Stimulated activated CD4-positive, alpha-beta T cell treated with anti-CD3 and anti-CD28 coated beads, Interleukin-12 subunit alpha, Interleukin-12 subunit beta, amount 100 ng/mL, for 4 hours (primary cell): Measurements from ENCODE around the gene JSRP1.

Experiments
- DNase-seq: peaks from one replicate; pipeline ENCODE4 v3.0.0-alpha.2; 2020

Gene JSRP1

DNA sequence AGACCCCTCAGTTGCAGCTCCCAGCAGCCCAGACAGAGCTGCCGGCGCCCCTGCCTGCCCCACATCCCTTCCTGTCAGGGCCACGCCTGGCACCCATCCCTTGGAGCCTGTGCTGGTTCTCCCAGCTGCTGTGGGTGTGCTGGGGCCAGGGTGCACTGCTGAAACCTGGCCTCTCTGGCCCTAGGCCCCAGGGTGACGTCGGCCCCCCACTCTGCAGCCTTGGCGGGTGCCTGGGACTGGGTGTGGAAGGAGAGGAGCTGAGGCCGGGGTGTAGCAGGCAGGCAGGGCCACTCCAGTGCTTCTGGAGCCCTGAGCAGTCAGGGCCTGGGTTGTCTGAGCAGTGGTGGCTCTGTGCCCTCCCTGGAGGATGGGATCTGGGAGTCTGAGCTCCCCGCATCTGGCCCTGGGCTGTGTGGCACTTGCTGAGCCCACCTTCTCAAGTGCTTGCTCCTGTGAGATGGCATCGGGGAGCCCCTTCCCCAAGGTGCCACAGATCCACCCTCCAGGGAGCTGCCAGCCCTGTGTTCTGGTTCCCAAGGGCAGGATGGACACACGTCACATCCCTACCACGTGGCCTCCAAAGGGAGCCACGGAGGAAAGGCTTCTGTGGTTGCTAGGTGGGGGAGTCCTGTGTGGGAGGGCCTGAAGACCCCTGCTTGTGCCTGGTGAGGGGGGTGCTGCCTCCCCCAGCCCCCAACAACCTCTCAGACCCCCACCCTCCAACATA, 25.2 kb downstream of the JSRP1 start:
- no peak for DNase-seq

DNA sequence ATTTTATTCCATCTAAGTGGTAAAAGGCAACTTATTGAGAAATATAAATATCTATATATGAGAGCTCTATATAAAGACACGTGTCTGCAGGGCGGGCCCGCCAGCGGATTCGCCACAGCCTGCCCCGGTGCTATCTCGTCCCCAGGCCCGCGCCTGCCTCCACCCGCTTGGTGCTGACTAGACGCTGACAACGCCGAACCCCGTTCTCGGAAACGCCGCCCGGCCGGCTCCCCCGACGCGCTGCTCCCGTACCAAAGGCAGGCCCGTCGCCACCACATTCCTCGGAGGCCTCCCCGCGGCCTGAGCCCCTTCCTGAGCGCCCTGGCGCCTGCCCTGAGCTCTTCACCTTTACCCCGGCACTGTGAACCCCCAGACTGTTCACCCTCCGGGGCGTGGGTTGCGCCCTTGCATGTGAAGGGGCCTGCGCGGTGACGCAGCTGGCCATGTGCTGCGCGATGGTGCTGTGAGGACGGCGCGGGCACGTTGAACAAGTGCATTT, 26.1 kb downstream of the JSRP1 start:
- no peak for DNase-seq

DNA sequence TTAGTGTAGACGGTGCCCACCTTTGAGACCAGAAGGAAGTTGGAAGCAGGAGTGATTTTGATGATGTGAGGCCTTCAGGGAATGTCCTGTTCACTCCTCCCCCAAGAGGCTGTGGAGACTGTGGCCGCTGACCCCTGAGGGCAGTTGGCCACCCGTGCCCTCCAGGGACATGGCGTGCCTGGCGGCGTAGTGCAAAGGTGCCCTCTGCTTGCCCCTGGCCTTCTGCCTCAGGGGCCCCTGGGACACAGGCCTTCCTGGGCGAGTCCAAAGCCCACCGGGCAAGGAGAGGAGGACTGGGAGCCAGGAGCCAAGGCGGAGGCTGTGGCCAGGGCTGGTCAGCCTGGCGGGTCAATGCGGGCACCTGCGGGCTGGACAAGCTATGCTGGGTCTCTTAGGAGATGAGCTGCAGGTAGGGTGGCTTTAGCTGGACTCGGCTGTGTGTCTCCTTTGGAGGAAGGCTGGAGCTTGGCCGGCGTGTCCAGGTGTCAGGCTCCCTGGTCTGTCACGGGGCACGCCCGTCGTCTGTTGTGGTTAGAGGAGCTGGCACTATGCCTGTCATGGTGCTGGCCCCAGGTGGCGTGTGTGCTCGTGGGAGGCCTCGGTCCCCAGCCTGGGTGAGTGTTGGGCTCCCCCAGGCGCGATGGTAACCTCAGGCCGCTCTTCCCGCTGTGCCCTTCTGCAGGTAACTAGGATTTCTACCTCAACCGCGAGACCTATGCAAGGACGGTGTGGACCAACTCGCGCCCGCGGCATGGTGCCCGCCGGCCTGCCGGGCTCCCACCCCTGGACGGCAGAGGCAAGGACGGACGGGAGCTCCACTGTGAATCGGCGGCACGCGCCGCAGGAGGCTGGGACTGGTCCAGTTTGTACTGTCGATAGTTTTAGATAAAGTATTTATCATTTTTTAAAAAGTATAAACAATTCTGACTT, 26.8 kb downstream of the JSRP1 start:
- no peak for DNase-seq

DNA sequence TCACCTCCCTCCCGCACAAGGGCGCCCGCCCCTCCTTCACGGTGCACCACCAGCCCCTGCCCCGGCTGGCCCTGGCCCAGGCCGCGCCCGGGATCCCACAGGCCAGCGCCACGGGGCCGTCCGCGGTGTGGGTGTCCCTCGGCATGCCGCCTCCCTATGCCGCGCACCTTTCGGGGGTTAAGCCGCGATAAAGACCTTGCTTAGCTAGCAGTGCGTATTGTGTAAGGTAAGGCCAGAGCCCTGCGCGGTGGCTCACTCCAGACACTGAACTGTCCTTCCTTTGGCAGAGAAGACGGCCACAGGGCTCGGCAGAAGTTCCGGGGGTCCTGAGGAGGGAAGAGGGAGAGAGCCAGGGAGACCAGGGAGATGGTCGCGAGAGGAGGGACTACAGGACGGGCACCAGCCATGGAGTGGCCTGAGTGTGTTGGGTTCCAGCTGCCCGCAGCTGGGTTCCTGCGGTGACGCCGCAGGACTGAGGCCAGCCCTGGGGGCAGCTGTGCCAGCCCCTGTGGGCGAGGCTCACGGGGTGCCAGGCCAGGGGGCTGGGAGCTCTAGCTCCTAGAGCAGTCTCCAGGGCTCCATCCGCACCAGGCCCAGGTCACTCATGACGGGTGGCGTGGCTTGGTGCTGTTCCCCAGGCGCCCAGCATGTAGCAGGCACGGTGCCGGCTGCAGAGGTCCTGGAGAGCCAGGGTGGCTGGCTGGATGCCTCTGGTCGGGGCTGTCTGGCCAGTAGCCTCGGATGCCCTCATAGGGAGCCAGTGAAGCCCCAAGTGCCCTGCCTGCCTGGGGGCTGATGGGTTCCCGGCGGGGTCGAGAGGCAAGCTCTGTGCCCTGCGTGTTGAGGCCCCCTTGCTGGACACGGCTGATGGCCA, 27.8 kb downstream of the JSRP1 start:
- no peak for DNase-seq

DNA sequence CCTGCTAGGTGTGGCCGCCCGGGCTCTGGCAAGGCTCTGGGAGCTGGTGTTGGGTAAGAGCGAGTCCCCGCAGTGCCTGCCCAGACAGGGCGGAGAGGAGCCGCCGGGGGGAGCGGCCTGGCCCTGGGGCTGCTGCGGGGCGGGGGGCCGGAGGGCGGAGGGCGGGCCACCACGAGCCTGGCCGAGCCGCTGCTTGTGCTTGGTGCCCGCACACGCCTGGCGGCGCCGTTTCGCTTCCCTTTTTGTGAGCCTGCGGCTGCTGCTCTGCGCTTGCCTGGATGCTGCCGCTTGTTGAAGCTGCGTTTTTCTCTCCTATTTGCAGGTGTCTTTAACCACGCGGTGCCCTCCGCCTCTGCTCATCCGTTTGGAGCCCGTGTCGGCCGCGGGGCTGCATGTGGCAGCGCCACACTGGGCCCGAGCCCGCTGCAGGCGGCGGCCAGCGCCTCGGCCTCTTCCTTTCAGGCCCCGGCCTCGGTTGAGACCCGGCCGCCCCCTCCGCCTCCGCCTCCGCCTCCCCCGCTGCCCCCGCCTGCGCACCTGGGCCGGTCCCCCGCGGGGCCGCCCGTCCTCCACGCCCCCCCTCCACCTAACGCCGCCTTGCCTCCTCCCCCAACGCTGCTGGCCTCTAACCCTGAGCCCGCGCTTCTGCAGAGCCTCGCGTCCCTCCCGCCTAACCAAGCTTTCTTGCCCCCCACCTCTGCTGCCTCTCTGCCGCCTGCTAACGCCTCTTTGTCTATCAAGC, 28.6 kb downstream of the JSRP1 start:
- no peak for DNase-seq

DNA sequence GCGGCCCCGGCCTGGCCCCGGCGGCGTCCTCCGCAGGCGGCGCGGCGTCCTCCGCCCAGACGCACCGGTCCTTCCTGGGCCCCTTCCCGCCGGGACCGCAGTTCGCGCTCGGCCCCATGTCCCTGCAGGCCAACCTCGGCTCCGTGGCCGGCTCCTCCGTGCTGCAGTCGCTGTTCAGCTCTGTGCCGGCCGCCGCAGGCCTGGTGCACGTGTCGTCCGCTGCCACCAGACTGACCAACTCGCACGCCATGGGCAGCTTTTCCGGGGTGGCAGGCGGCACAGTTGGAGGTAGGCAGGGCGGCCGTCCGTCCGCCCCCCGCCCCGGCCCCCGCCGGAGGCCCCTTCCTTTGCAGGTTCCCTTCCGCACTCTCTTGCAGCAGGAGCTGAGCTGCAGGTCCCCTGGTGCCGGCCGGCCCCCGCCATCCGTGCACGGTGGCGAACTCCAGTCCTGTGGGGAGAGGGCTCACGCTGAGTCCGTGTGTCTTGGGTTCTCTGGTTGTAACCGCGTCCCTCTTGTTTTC, 29.3 kb downstream of the JSRP1 start:
- DNase-seq, result no peak

DNA sequence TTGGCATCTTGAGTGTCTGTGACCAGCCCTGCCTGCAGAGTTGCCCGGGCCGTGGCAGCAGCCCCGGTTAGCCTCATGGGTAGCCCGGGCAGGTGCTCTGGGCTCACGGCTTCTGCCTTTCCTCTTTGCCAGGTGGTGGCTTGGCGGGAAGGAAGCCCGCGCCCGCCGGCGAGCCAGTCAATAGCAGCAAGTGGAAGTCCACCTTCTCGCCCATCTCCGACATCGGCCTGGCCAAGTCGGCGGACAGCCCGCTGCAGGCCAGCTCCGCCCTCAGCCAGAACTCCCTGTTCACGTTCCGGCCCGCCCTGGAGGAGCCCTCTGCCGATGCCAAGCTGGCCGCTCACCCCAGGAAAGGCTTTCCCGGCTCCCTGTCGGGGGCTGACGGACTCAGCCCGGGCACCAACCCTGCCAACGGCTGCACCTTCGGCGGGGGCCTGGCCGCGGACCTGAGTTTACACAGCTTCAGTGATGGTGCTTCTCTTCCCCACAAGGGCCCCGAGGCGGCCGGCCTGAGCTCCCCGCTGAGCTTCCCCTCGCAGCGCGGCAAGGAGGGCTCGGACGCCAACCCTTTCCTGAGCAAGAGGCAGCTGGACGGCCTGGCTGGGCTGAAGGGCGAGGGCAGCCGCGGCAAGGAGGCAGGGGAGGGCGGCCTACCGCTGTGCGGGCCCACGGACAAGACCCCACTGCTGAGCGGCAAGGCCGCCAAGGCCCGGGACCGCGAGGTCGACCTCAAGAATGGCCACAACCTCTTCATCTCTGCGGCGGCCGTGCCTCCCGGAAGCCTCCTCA, 30.0 kb downstream of the JSRP1 start:
- no peak for DNase-seq

DNA sequence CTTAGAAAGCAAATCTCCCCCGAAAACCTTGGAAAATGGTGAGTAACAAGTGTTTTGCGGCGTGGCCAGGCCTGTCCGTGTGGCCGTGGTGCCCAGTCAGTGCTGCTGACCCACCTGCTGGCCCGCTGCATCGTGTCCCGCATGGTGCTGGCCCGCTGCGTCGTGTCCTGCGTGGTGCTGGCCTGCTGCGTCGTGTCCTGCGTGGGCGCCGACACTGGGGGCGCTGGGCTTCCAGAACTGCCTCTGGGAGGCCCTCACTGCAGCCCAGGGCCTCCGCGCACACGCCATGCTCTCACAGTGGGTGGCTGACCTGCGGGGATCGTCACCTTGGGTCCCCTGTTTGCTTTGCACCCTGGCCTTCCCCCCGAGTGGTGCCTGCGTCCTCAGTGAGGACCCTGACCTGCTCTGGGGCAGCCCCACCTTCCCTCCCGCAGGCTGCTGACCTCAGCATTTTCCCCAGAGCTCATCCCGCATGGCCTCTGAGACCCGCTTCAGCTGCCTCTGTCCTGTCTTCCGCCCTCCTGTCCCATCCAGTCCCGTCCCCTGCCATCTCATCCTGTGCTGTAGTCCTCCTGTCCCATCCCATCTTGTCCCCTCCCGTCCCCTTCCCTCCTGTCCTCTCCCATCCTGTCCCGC, 30.7 kb downstream of the JSRP1 start:
- no peak for DNase-seq

DNA sequence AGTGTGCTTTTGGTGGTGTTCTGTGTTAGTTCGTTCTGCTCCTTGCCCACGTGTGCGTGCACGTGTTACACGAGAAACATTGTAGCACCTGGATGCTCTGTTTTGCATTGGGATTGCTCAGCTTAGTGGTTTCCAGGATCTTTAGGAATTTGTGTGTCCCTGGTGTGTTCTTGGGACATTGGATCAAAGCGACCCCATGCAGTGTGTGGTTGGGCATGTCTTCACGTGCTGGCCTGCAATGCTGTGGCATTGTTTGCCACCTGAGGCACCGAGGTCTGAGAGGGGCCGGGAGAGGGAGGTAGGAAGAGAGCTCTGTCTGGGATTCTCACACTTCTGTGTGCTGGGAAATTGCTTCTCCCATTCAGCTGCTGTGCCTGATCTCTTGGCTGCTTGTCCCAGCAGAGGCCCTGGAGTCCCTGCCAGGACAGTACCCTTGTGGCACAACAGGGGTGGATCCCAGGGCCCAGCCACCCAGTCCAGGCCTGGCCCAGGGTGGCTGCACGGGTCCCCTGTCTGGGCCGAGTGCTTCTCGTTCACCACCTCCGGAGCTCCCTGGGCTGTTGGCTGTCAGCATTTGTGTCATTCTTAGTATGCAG, 31.4 kb downstream of the JSRP1 start:
- no peak for DNase-seq

DNA sequence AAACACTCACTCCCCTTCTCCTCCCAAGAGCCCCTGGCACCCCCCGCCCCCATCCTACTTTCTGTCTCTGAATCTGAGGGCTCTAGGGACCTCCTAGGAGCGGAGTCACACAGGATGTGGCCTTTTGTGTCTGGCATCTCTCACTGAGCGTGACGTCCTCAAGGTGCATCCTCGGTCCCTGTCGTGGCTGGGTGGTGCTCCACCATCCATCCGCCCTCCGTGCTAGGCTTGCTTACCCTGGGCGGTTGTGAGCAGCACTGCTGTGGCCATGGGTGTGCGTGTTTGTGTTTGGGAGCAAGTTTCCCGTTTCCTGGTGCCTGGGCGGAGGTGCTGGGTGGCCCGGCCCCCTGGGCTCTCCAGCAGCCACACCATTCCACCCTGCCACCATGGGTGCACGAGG, 32.3 kb downstream of the JSRP1 start:
- no peak for DNase-seq

DNA sequence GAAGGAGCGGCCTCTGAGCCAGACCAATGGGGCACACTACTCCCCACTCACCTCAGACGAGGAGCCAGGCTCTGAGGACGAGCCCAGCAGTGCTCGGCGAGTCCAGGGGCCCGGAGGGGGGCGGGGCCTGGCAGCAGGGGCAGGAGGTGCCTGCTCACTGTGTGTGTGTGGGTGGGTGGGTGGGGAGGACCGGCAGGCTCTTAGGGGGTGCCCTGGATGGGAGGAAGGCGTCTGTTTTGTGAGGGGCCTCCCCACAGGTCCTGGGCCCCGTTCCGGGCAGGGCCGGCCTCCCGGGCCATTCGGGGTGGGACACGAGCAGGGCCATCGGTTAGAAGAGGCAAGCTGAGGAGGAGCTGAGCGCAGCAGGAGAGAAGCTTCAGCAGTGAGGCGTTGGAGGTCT, 32.8 kb downstream of the JSRP1 start:
- DNase-seq, result no peak

DNA sequence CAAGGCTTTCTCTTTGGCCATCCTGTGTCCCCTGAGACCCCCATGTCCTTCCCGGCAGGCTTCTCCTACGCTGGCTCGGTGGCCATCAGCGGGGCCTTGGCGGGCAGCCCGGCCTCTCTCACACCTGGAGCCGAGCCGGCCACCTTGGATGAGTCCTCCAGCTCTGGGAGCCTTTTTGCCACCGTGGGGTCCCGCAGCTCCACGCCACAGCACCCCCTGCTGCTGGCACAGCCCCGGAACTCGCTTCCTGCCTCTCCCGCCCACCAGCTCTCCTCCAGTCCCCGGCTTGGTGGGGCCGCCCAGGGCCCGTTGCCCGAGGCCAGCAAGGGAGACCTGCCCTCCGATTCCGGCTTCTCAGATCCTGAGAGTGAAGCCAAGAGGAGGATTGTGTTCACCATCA, 34.3 kb downstream of the JSRP1 start:
- DNase-seq, result no peak

DNA sequence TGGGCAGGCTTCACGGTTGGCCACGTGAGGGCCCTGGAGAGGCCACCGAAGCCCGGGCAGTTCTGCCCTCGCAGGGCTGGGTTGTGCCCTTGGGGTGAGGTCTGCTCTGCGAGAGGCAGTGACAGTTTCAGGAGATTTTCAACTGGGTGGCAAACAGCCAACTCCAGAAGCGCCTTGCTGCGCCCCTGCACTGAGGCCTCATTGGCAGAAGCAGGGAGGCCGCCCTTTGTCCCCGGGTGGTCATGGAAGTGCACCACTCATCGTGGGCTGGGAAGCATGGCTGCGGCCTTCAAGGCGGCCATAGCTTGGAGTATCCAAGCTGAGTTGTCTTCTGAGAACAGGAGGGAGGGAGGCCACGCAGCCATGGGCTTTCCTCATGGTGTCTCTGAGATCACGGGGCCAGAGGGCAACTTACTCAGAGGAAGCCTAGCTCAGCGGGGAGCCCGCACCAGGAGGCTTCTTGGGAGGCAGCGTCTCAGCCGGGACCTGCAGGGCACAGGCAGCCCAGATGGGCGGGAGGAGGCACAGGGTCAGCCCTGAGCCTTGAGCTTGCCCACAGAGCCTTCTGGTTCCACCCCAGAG, 34.9 kb downstream of the JSRP1 start:
- DNase-seq, result no peak

DNA sequence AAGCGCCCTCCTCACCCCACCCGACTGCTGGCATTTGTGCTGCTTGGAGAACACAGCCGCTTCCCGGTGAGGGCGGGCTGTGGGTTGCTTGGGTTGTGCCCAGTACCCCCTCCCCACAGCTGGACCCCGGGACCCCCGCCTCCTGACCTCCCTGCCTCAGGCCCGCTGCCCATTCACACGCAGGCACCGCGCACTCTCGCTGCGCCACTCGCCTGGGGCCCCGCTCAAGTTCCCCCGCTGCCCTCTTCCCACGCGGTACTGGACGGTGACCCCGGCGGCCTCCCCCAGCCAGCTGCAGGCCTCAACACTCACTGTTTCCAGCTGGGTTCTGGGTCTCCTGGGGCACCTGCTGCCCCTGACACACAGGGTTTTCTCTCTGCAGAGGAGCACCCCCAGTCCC, 36.5 kb downstream of the JSRP1 start:
- no peak for DNase-seq

DNA sequence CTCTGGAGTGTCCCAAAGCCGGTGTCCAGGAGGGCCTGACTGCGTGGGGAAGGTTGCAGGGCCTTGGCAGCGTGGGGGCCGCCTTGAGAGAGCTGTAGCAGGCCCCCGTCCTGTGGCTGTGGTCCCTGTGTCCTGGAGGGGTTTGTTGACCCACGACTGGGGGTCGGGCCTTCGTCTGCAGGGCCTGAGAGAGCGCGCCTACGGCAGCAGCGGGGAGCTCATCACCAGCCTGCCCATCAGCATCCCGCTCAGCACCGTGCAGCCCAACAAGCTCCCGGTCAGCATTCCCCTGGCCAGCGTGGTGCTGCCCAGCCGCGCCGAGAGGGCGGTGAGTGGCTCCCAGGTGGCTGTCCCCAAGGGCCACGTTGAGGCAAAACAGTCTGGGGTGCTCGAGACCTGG, 38.6 kb downstream of the JSRP1 start:
- no peak for DNase-seq

DNA sequence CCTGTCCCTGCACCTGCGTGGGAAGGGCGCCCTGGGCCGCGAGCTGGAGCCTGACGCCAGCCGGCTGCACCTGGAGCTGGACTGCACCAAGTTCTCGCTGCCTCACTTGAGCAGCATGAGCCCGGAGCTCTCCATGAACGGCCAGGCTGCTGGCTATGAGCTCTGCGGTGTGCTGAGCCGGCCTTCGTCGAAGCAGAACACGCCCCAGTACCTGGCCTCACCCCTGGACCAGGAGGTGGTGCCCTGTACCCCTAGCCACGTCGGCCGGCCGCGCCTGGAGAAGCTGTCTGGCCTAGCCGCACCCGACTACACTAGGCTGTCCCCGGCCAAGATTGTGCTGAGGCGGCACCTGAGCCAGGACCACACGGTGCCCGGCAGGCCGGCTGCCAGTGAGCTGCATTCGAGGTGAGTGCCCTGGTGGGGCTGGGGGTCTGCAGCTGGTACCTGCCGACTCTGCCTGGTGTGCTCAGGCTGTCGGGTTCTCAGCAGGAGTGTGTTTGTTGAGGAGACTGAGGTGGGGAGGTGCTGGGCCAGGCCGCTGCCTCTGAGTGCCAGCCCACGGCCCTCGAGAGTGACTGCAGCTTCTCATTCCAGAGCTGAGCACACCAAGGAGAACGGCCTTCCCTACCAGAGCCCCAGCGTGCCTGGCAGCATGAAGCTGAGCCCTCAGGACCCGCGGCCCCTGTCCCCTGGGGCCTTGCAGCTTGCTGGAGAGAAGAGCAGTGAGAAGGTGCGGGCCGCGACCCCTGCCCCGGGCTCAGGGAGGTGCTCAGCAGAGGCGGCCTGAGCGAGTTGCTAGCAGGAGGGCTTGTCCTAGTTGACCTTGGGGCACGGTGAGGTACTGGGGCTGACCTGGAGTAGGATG, 39.6 kb downstream of the JSRP1 start:
- no peak for DNase-seq

DNA sequence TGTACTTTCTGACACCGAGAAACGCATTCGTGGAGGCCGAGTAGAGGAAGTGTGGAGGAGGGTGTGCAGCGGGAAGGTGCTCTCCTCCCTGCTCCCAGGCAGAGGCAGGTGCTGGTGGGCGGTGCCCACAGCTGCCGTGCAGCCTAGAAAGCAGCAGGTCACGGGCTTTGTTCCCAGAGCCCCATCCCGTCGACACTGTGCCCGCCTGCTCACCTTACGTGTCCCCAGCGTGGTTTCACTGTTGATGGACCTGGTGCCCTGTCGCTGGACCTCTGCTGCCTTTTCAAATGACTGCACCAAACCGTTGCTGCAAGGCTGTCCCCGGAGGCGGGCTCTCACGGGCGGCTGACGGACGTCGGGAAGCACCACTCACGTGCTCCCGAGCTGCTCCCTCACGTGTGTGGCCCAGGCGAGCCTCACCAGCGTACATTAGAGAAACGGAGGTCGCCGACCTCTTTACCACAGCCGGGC, 40.9 kb downstream of the JSRP1 start:
- DNase-seq, result no peak

DNA sequence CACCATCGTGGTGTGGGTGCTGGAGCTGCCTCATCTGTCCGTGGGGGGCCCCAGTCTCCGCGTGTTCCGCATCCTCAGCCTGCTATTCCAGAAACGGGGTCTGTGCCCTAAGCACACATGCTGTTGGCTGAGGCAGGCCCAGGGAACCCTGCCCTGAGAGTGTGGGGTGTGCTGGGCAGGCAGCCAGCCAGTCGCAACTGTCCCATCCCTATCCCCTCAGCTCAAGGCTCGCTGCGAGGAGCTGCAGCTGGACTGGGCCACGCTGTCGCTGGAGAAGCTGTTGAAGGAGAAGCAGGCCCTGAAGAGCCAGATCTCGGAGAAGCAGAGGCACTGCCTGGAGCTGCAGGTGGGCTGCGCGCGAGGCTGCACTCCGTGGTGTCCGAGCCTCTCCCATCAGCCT, 42.0 kb downstream of the JSRP1 start:
- no peak for DNase-seq

DNA sequence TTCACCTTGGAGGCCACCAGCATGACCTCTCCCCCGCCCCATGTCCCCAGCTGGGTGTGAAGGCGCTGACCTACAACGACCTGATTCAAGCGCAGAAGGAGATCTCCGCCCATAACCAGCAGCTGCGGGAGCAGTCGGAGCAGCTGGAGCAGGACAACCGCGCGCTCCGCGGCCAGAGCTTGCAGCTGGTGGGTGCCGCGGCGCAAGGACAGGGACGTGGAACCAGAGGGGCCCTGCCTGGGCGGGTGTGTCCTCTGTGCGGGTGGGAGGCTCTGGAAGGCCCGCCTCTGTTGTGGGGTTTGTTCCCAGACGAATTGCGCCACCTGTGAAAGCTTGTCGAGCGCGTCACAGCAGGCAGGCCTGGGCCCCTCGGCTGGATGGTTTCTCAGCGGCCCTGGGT, 42.4 kb downstream of the JSRP1 start:
- DNase-seq, result no peak
